KMS-11 (cell line): ENCODE data around the gene ADAMTS9.

ENCODE experiments used
- H2AFZ ChIP-seq: fragments of 200-600 bp; sonication (generic); 2 replicates; pipeline ENCODE4 v1.6.1; 2016; ENCODE audit warnings: antibody characterized with exemption, mixed run types, low read depth
- H3K27ac ChIP-seq: fragments of 200-600 bp; sonication (generic); 2 replicates; pipeline ENCODE4 v1.6.1; 2016; ENCODE audit warnings: mild to moderate bottlenecking, mixed run types
- H3K27me3 ChIP-seq: fragments of 200-600 bp; sonication (generic); 2 replicates; pipeline ENCODE4 v1.6.1; 2017; ENCODE audit warnings: mild to moderate bottlenecking, low read depth, mixed run types, moderate library complexity; ENCODE audit not compliant: insufficient read depth
- H3K36me3 ChIP-seq: fragments of 200-600 bp; sonication (generic); 2 replicates; pipeline ENCODE4 v1.6.1; 2017; ENCODE audit warnings: mild to moderate bottlenecking, mixed run types; ENCODE audit not compliant: insufficient read depth
- H3K4me1 ChIP-seq: fragments of 200-600 bp; sonication (generic); 2 replicates; pipeline ENCODE4 v1.6.1; 2016; ENCODE audit warnings: mild to moderate bottlenecking, low read depth, mixed run types; ENCODE audit not compliant: poor library complexity, severe bottlenecking
- H3K4me2 ChIP-seq: fragments of 200-600 bp; sonication (generic); 2 replicates; pipeline ENCODE4 v1.7.0; 2016; ENCODE audit warnings: mild to moderate bottlenecking, mixed run types
- H3K4me3 ChIP-seq: fragments of 200-600 bp; sonication (generic); IDR thresholded peaks from 2 replicates; pipeline ENCODE4 v1.6.1; 2017; ENCODE audit warnings: low read depth, low read length, mixed read lengths; ENCODE audit not compliant: insufficient read depth
- H3K79me2 ChIP-seq: fragments of 200-600 bp; sonication (generic); 2 replicates; pipeline ENCODE4 v1.6.1; 2016; ENCODE audit warnings: low read depth, mixed run types; ENCODE audit not compliant: insufficient read depth
- H3K9ac ChIP-seq: fragments of 200-600 bp; sonication (generic); 2 replicates; pipeline ENCODE4 v1.6.1; 2016; ENCODE audit warnings: mild to moderate bottlenecking, mixed run types
- H4K20me1 ChIP-seq: fragments of 200-600 bp; sonication (generic); 2 replicates; pipeline ENCODE4 v1.6.1; 2016; ENCODE audit warnings: mild to moderate bottlenecking, mixed run types; ENCODE audit not compliant: insufficient read depth
- TF ChIP-seq, protein P1 (sequence below): fragments of 200-600 bp; sonication (generic); conservative IDR thresholded peaks from 2 replicates; pipeline ENCODE4 v1.6.1; 2017; ENCODE audit warnings: low read depth, mild to moderate bottlenecking, antibody characterized with exemption, low read length, moderate library complexity, mixed read lengths

The ADAMTS9 gene, protein sequence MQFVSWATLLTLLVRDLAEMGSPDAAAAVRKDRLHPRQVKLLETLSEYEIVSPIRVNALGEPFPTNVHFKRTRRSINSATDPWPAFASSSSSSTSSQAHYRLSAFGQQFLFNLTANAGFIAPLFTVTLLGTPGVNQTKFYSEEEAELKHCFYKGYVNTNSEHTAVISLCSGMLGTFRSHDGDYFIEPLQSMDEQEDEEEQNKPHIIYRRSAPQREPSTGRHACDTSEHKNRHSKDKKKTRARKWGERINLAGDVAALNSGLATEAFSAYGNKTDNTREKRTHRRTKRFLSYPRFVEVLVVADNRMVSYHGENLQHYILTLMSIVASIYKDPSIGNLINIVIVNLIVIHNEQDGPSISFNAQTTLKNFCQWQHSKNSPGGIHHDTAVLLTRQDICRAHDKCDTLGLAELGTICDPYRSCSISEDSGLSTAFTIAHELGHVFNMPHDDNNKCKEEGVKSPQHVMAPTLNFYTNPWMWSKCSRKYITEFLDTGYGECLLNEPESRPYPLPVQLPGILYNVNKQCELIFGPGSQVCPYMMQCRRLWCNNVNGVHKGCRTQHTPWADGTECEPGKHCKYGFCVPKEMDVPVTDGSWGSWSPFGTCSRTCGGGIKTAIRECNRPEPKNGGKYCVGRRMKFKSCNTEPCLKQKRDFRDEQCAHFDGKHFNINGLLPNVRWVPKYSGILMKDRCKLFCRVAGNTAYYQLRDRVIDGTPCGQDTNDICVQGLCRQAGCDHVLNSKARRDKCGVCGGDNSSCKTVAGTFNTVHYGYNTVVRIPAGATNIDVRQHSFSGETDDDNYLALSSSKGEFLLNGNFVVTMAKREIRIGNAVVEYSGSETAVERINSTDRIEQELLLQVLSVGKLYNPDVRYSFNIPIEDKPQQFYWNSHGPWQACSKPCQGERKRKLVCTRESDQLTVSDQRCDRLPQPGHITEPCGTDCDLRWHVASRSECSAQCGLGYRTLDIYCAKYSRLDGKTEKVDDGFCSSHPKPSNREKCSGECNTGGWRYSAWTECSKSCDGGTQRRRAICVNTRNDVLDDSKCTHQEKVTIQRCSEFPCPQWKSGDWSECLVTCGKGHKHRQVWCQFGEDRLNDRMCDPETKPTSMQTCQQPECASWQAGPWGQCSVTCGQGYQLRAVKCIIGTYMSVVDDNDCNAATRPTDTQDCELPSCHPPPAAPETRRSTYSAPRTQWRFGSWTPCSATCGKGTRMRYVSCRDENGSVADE (N-terminal part only)

DNA sequence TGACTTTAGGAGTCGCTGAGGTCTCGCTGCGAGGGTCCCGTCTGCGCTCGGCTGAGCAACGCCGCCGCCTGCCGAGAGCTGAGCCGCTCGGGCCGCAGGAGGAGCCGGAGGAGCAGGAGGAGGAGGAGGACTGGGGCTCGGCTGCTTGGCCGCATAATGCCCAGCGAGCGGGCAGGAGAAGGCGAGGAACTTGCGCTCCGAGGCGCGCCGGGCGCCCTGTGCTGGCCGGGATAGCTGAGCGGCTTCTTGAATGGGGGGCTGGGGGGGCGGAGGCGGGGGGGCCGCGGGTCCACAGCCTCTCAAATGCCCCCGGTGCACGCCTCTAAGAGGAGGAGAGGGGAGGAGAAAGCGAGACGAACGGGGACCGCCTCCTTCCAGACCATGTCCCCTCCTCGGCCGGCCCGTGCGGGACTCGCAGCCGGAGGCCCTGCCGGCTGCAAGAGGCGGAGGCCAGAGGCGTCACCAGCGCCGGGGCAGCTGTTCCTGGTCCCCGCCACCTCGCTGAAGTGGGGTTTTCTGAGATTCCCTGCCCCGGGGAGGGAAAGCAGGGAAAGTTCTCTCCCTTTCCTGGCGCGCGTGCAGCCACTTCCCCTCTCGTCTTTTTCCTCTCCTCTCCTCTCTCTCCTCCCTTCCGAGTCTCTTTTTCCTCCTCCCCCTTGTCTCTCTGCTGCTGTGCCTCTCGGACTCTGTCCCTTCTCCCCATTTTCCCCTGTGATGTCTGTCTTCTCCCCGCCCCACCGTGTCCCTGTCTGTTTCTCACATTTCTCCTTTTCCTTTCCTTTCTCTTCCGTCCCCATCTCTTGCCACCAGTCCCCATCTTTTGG is at the start of gene ADAMTS9:
Gene ADAMTS9 (minus strand): TSS at position 220 of the 824 bp plus-strand sequence. CDS start 343 bp downstream, outside the sequence.
- no peak within 1 kb of the TSS for H3K27ac ChIP-seq
- no peaks in the 10 kb centered on the region for H3K36me3 ChIP-seq
- peak within 1 kb of the TSS; percentile 80 for H3K4me2 ChIP-seq
- no peaks in the 10 kb centered on the region for H3K4me1 ChIP-seq
- no peaks in the 10 kb centered on the region for H3K79me2 ChIP-seq
- H2AFZ ChIP-seq = peak within 1 kb of the TSS; percentile 93
- no peak within 1 kb of the TSS; the same call in 1 of the 2 replicates for H3K9ac ChIP-seq
- TF ChIP-seq, protein P1, sequence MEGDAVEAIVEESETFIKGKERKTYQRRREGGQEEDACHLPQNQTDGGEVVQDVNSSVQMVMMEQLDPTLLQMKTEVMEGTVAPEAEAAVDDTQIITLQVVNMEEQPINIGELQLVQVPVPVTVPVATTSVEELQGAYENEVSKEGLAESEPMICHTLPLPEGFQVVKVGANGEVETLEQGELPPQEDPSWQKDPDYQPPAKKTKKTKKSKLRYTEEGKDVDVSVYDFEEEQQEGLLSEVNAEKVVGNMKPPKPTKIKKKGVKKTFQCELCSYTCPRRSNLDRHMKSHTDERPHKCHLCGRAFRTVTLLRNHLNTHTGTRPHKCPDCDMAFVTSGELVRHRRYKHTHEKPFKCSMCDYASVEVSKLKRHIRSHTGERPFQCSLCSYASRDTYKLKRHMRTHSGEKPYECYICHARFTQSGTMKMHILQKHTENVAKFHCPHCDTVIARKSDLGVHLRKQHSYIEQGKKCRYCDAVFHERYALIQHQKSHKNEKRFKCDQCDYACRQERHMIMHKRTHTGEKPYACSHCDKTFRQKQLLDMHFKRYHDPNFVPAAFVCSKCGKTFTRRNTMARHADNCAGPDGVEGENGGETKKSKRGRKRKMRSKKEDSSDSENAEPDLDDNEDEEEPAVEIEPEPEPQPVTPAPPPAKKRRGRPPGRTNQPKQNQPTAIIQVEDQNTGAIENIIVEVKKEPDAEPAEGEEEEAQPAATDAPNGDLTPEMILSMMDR = no peak
- peak within 1 kb of the TSS; percentile 39 for H3K4me3 ChIP-seq
- H3K27me3 ChIP-seq = no peaks in the 10 kb centered on the region
- no peaks in the 10 kb centered on the region for H4K20me1 ChIP-seq

DNA sequence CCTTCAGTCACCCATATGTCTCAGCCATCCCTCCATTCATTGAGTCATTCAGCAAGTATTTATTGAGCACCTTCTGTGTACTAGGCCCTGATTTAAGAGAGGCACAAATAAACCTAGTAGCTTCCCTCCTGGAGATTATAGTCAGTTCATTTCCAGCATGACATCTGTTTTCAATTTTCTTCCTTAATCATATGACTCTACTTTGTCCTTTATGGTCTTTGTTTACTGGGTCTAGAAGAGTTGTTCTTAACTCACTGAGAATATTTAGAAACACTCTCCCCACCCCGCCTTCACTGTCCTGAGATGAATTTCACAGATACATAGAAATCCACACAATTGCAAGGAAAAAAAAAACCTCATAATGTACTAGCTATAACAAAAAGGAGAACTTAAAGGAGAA is 44.8 kb upstream of the ADAMTS9 start:
- Histone ChIP-seq H3K9ac (no peak overlapping the region), H3K27ac (no peak overlapping the region), H3K79me2 (no peaks in the 10 kb centered on the region), H3K4me3 (no peak overlapping the region), H3K27me3 (no peaks in the 10 kb centered on the region), H3K4me1 (no peaks in the 10 kb centered on the region), H3K36me3 (no peaks in the 10 kb centered on the region), H4K20me1 (no peaks in the 10 kb centered on the region), H3K4me2 (no peak overlapping the region), H2AFZ (no peak overlapping the region)
- TF ChIP-seq, protein P1 = no peak

DNA sequence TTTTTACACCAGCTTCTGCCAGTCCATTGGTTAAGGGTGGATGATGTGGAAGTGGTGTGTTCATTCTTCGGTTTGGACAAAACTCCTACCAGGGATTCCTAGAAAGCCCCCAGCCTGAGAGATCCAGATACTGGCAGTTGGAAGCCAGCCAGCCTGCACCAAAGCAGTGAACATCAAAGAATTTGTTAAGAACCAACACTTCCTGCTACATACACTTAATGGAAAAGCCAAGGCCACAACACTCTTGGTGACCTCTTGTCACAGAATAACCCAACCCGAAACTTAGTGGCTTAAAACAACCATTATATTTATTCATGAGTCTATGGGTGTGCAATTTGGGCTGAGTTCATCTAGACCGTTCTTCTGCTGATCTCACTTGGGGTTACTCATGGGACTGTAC is 42.9 kb upstream of the ADAMTS9 start:
- TF ChIP-seq, protein P1 = no peak
- H3K27me3 ChIP-seq = no peaks in the 10 kb centered on the region
- H3K79me2 ChIP-seq = no peaks in the 10 kb centered on the region
- H3K4me2 ChIP-seq = no peak overlapping the region
- no peaks in the 10 kb centered on the region for H3K36me3 ChIP-seq
- no peak overlapping the region for H3K27ac ChIP-seq
- no peak overlapping the region for H2AFZ ChIP-seq
- no peak overlapping the region for H3K4me3 ChIP-seq
- H3K9ac ChIP-seq = no peak overlapping the region
- no peaks in the 10 kb centered on the region for H3K4me1 ChIP-seq
- no peaks in the 10 kb centered on the region for H4K20me1 ChIP-seq
